ENCODE measurements around the gene SOCS2. TPM values are rescaled to one million over a fixed set of nuclear protein-coding genes. Genes with fewer than 3 reads are reported as not detected.

The SOCS2 gene
- polyA plus RNA-seq, 1 donor (not counting 4 experiments of a cell fraction or from before 2014, with no cell fraction given): 15.0 TPM

DNA sequence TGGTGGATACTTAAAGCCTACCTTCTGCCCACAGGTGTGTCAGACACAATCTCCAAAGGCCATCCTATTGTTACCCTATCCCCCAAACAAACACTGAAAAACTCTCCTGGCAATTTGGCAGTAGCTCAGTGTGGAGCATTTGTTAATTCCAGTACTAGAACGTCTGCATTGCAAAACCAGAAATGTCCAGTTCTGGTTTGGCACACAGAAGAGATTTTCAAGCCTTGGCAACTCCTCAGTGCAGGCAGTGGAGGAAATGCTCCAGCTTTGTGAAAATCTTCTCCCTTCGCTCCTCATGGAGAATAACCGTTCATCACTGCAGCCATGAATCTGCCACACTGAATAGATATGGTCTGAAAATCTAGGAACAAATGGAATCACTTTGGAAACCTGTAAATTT, 5.3 kb upstream of the SOCS2 start:
- no peaks in the 10 kb centered on the region for H3K4me1 ChIP-seq (ENCODE audit: control insufficient read depth, extremely low read depth, insufficient read depth, low read length)
- dilution Hi-C loops (cut with MboI; ENCODE audit: extremely low pct_ligation_motif_present, low sequenced_read_pairs): no loop called here
- no peaks in the 10 kb centered on the region for H3K9me1 ChIP-seq (ENCODE audit: control insufficient read depth, extremely low read depth, insufficient read depth, low read length)
- no peaks in the 10 kb centered on the region for H3K79me2 ChIP-seq (ENCODE audit: control insufficient read depth, insufficient read depth, low read length)
- H3K4me3 ChIP-seq (ENCODE audit: control insufficient read depth in 2 of 3, extremely low read depth in 1 of 3, insufficient read depth in 2 of 3, low read depth in 1 of 3, low read length in 3 of 3): no peak overlapping the region
- H4K20me1 ChIP-seq (ENCODE audit: control insufficient read depth, extremely low read depth, insufficient read depth, low read length): no peaks in the 10 kb centered on the region
- no peak overlapping the region for H3K4me2 ChIP-seq (ENCODE audit: control insufficient read depth, extremely low read depth, insufficient read depth, low read depth, low read length)
- FAIRE-seq (no peak), DNase-seq (ENCODE audit: low read depth, low spot score) (no peak)
- no peaks in the 10 kb centered on the region for H3K36me3 ChIP-seq (ENCODE audit: control insufficient read depth in 2 of 2, extremely low read depth in 1 of 2, insufficient read depth in 2 of 2, low read length in 2 of 2)
- H2AFZ ChIP-seq (ENCODE audit: control insufficient read depth, low read length): no peak overlapping the region
- no peak overlapping the region for H3K27ac ChIP-seq (ENCODE audit: control insufficient read depth, insufficient read depth, low read length)
- no peak overlapping the region for H3K9ac ChIP-seq (ENCODE audit: control insufficient read depth, extremely low read depth, insufficient read depth, low read length)
- H3K9me3 ChIP-seq (ENCODE audit: control insufficient read depth, low read depth, low read length): no peaks in the 10 kb centered on the region
- TF ChIP-seq, protein P1, sequence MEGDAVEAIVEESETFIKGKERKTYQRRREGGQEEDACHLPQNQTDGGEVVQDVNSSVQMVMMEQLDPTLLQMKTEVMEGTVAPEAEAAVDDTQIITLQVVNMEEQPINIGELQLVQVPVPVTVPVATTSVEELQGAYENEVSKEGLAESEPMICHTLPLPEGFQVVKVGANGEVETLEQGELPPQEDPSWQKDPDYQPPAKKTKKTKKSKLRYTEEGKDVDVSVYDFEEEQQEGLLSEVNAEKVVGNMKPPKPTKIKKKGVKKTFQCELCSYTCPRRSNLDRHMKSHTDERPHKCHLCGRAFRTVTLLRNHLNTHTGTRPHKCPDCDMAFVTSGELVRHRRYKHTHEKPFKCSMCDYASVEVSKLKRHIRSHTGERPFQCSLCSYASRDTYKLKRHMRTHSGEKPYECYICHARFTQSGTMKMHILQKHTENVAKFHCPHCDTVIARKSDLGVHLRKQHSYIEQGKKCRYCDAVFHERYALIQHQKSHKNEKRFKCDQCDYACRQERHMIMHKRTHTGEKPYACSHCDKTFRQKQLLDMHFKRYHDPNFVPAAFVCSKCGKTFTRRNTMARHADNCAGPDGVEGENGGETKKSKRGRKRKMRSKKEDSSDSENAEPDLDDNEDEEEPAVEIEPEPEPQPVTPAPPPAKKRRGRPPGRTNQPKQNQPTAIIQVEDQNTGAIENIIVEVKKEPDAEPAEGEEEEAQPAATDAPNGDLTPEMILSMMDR (optimal IDR thresholded peaks at IDR 0.05 in 1 of 3, IDR thresholded peaks at IDR 0.05 in 1 of 3, conservative IDR thresholded peaks at IDR 0.05 in 1 of 3; ENCODE audit: extremely low read depth in 1 of 3, insufficient read depth in 2 of 3, low read length in 3 of 3): no peak
- TF ChIP-seq EZH2 (IDR thresholded peaks at IDR 0.05; ENCODE audit: low read length): no peak
- H3K27me3 ChIP-seq (ENCODE audit: control insufficient read depth, extremely low read depth, insufficient read depth, low read length): peaks cover 3% of the 10 kb centered on the region

DNA sequence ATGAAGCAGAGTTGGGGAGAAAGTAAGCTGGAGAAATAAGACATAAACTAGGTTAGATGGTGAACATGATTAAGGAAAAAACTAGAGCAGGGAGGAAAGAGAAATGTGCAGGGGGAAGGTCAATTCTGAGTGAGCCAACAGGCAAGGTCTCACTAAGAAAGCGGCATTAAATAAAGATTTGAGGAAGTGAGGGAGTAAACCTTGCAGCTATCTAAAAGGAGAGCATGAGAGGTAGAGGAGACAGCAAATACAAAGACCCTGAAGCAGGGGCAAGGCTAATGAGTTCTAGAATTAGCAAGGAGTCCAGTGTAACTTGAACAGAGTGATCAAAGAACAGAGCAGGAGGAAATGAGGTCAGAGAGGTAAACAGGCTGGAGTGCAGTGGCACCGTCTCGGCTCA, 4.4 kb upstream of the SOCS2 start:
- H3K9me3 ChIP-seq (ENCODE audit: control insufficient read depth, low read depth, low read length): no peaks in the 10 kb centered on the region
- H3K9ac ChIP-seq (ENCODE audit: control insufficient read depth, extremely low read depth, insufficient read depth, low read length): no peak overlapping the region
- H3K9me1 ChIP-seq (ENCODE audit: control insufficient read depth, extremely low read depth, insufficient read depth, low read length): no peaks in the 10 kb centered on the region
- peaks cover 2% of the 10 kb centered on the region for H3K79me2 ChIP-seq (ENCODE audit: control insufficient read depth, insufficient read depth, low read length)
- H3K4me2 ChIP-seq (ENCODE audit: control insufficient read depth, extremely low read depth, insufficient read depth, low read depth, low read length): no peak overlapping the region
- H3K27me3 ChIP-seq (ENCODE audit: control insufficient read depth, extremely low read depth, insufficient read depth, low read length): peaks cover 12% of the 10 kb centered on the region
- no peaks in the 10 kb centered on the region for H4K20me1 ChIP-seq (ENCODE audit: control insufficient read depth, extremely low read depth, insufficient read depth, low read length)
- H3K4me3 ChIP-seq (ENCODE audit: control insufficient read depth in 2 of 3, extremely low read depth in 1 of 3, insufficient read depth in 2 of 3, low read depth in 1 of 3, low read length in 3 of 3): no peak overlapping the region
- dilution Hi-C loops (cut with MboI; ENCODE audit: extremely low pct_ligation_motif_present, low sequenced_read_pairs): no loop called here
- H3K36me3 ChIP-seq (ENCODE audit: control insufficient read depth in 2 of 2, extremely low read depth in 1 of 2, insufficient read depth in 2 of 2, low read length in 2 of 2): no peaks in the 10 kb centered on the region
- no peak for TF ChIP-seq EZH2 (IDR thresholded peaks at IDR 0.05; ENCODE audit: low read length)
- TF ChIP-seq, protein P1 (optimal IDR thresholded peaks at IDR 0.05 in 1 of 3, IDR thresholded peaks at IDR 0.05 in 1 of 3, conservative IDR thresholded peaks at IDR 0.05 in 1 of 3; ENCODE audit: extremely low read depth in 1 of 3, insufficient read depth in 2 of 3, low read length in 3 of 3): no peak
- no peak for FAIRE-seq
- H3K4me1 ChIP-seq (ENCODE audit: control insufficient read depth, extremely low read depth, insufficient read depth, low read length): peaks cover 6% of the 10 kb centered on the region
- H3K27ac ChIP-seq (ENCODE audit: control insufficient read depth, insufficient read depth, low read length): no peak overlapping the region
- H2AFZ ChIP-seq (ENCODE audit: control insufficient read depth, low read length): no peak overlapping the region
- no peak for DNase-seq (ENCODE audit: low read depth, low spot score)

Data from keratinocyte (primary cell).